HepG2 (cell line): ENCODE measurements around the gene TUBGCP6. TPM values are rescaled to one million over a fixed set of nuclear protein-coding genes. Genes with fewer than 3 reads are reported as not detected.

ENCODE experiments used
- ARNT2 ChIP-seq: sonication (generic); formaldehyde crosslinking; IDR thresholded peaks from 2 replicates; pipeline ENCODE4 v1.8.0; 2022; ENCODE audit warnings: mild to moderate bottlenecking, low read depth, missing genetic modification reagents, moderate library complexity
- ATF7-NPFF ChIP-seq: sonication (generic); formaldehyde crosslinking; IDR thresholded peaks from 2 replicates; pipeline ENCODE4 v1.8.1; 2023; ENCODE audit warnings: mild to moderate bottlenecking, low read depth, missing genetic modification reagents, moderate library complexity
- CEBPG ChIP-seq: IDR thresholded peaks from 2 replicates; pipeline ENCODE4 v1.6.1; 2016
- DPF2 ChIP-seq: sonication (generic); formaldehyde crosslinking; IDR thresholded peaks from 2 replicates; pipeline ENCODE4 v1.4.0; 2020; ENCODE audit warnings: mild to moderate bottlenecking, low read depth, missing genetic modification reagents, borderline replicate concordance
- GATAD1 ChIP-seq: IDR thresholded peaks from 2 replicates; pipeline ENCODE4 v1.6.1; 2016; ENCODE audit warnings: missing genetic modification reagents, missing compliant biosample characterization
- HDAC2 ChIP-seq: sonication (generic); formaldehyde crosslinking; IDR thresholded peaks from 2 replicates; pipeline ENCODE4 v1.4.0; 2020; ENCODE audit warnings: missing genetic modification reagents
- KAT8 ChIP-seq: IDR thresholded peaks from 2 replicates; pipeline ENCODE4 v1.6.1; 2016; ENCODE audit warnings: missing genetic modification reagents, missing compliant biosample characterization
- KDM5B ChIP-seq: sonication (generic); formaldehyde crosslinking; IDR thresholded peaks from 2 replicates; pipeline ENCODE4 v1.4.0; 2020; ENCODE audit warnings: missing genetic modification reagents, mild to moderate bottlenecking, borderline replicate concordance
- MED13 ChIP-seq: sonication (generic); formaldehyde crosslinking; IDR thresholded peaks from 2 replicates; pipeline ENCODE4 v1.5.0; 2020; ENCODE audit warnings: missing genetic modification reagents
- NFATC3 ChIP-seq: sonication (generic); formaldehyde crosslinking; IDR thresholded peaks from 2 replicates; pipeline ENCODE4 v1.5.1; 2020; ENCODE audit warnings: mild to moderate bottlenecking, missing genetic modification reagents
- RBAK ChIP-seq: sonication (generic); formaldehyde crosslinking; IDR thresholded peaks from 2 replicates; pipeline ENCODE4 v1.5.1; 2020; ENCODE audit warnings: mild to moderate bottlenecking, missing genetic modification reagents
- RNF2 ChIP-seq: fragments of 450-650 bp; conservative IDR thresholded peaks from 2 replicates; pipeline ENCODE4 v1.6.1; 2016; ENCODE audit warnings: low read depth
- SPEN ChIP-seq: sonication (generic); formaldehyde crosslinking; IDR thresholded peaks from 2 replicates; pipeline ENCODE4 v1.5.1; 2020; ENCODE audit warnings: low read depth, mild to moderate bottlenecking, missing genetic modification reagents
- TSC22D2 ChIP-seq: sonication (generic); formaldehyde crosslinking; IDR thresholded peaks from 2 replicates; pipeline ENCODE4 v1.5.1; 2020; ENCODE audit warnings: missing genetic modification reagents, mild to moderate bottlenecking, borderline replicate concordance
- ZBTB7A ChIP-seq: sonication (generic); formaldehyde crosslinking; IDR thresholded peaks from 2 replicates; pipeline ENCODE4 v1.8.0; 2022; ENCODE audit warnings: mild to moderate bottlenecking, missing genetic modification reagents
- ZFP1 ChIP-seq: IDR thresholded peaks from 2 replicates; pipeline ENCODE4 v1.6.1; 2016
- ZHX1 ChIP-seq: sonication (generic); formaldehyde crosslinking; IDR thresholded peaks from 2 replicates; pipeline ENCODE4 v1.8.1; 2022; ENCODE audit warnings: low read depth, mild to moderate bottlenecking, missing genetic modification reagents
- ZMYM3 ChIP-seq: sonication (generic); formaldehyde crosslinking; IDR thresholded peaks from 2 replicates; pipeline ENCODE4 v1.5.1; 2020; ENCODE audit warnings: mild to moderate bottlenecking, missing genetic modification reagents
- ZNF253 ChIP-seq: sonication (generic); formaldehyde crosslinking; IDR thresholded peaks from 2 replicates; pipeline ENCODE4 v1.8.0; 2022; ENCODE audit warnings: mild to moderate bottlenecking, missing genetic modification reagents, borderline replicate concordance
- ZNF343 ChIP-seq: sonication (generic); formaldehyde crosslinking; IDR thresholded peaks from 2 replicates; pipeline ENCODE4 v1.4.0; 2020; ENCODE audit warnings: mild to moderate bottlenecking, missing genetic modification reagents
- ZNF512B ChIP-seq: sonication (generic); formaldehyde crosslinking; IDR thresholded peaks from 2 replicates; pipeline ENCODE4 v1.5.1; 2020; ENCODE audit warnings: missing genetic modification reagents, mild to moderate bottlenecking, borderline replicate concordance
- ZNF652 ChIP-seq: IDR thresholded peaks from 2 replicates; pipeline ENCODE4 v1.6.1; 2016; ENCODE audit warnings: low read depth, borderline replicate concordance
- ZNF704 ChIP-seq: sonication (generic); formaldehyde crosslinking; IDR thresholded peaks from 2 replicates; pipeline ENCODE4 v1.8.1; 2023; ENCODE audit warnings: mild to moderate bottlenecking, inconsistent platforms, moderate library complexity, missing genetic modification reagents, borderline replicate concordance
- ZNF878 ChIP-seq: sonication (generic); formaldehyde crosslinking; IDR thresholded peaks from 2 replicates; pipeline ENCODE4 v1.8.1; 2023; ENCODE audit warnings: mild to moderate bottlenecking, missing genetic modification reagents, moderate library complexity
- polyA plus RNA-seq, 8 experiments: library from polyadenylated mRNA; depleted of rRNA in 3 of 8; stranded (reverse) in 7 of 8; unstranded in 1 of 8; fragments of >200 nt; fragmentation: Illumina TruSeq in 4 of 8; extraction: Trizol in 4 of 8; gene quantifications; 2 replicates each; pipeline versions ENCODE4 v1.2.1 to v1.2.3, GENCODE V29; 2011 to 2016; ENCODE audit warnings: low read depth in 4 of 8, missing spikeins in 1 of 8, mixed read lengths in 1 of 8; ENCODE audit not compliant: insufficient read depth in 1 of 8
- total RNA-seq, 5 experiments: library from RNA; depleted of rRNA; stranded (reverse); fragments of >200 nt; fragmentation: Illumina TruSeq; extraction: Trizol; gene quantifications; 2 replicates each; pipeline ENCODE4 v1.2.3, GENCODE V29; 2016; ENCODE audit warnings: low read depth in 1 of 5

The TUBGCP6 gene
- total and polyA plus RNA-seq, 2 of the 13 experiments (the other 11 are each of a cell fraction or from before 2014, with no cell fraction given): 14.6 to 15.7 TPM

- TF ChIP-seq SPEN (CRISPR knock-in tag): 0 out of 2 replicates have a peak, but pooled peaks have one; percentile 36
- TF ChIP-seq ZNF343 (CRISPR knock-in tag): no peak
- TF ChIP-seq TSC22D2: peak; percentile 95
- TF ChIP-seq ZNF253 (CRISPR knock-in tag): no peak
- no peak for TF ChIP-seq ZMYM3
- 0 out of 2 replicates have a peak, but pooled peaks have one; percentile 42 for TF ChIP-seq ZNF878 (CRISPR knock-in tag)
- TF ChIP-seq ATF7-NPFF (CRISPR knock-in tag): peak; percentile 66; the same call in 1 of the 2 replicates
- no peak for TF ChIP-seq CEBPG (CRISPR knock-in tag)
- TF ChIP-seq KAT8: peak; percentile 42; the same call in 1 of the 2 replicates
- TF ChIP-seq ZBTB7A: no peak
- TF ChIP-seq MED13 (CRISPR knock-in tag): 0 out of 2 replicates have a peak, but pooled peaks have one; percentile 63
- peak; percentile 86 for TF ChIP-seq ARNT2 (CRISPR knock-in tag)
- TF ChIP-seq RBAK: no peak
- no peak for TF ChIP-seq RNF2
- TF ChIP-seq KDM5B: peak; percentile 81
- peak; percentile 72; the same call in 1 of the 2 replicates for TF ChIP-seq HDAC2 (CRISPR knock-in tag)
- TF ChIP-seq ZNF512B (CRISPR knock-in tag): no peak
- TF ChIP-seq DPF2 (CRISPR knock-in tag): no peak
- TF ChIP-seq NFATC3 (CRISPR knock-in tag): no peak
- no peak for TF ChIP-seq ZFP1 (CRISPR knock-in tag)
- no peak for TF ChIP-seq ZHX1 (CRISPR knock-in tag)
- 0 out of 2 replicates have a peak, but pooled peaks have one; percentile 75 for TF ChIP-seq ZNF704
- peak; percentile 76 for TF ChIP-seq GATAD1
- no peak for TF ChIP-seq ZNF652 (CRISPR knock-in tag)
These were observed 26.0 kb upstream of the TUBGCP6 start (continued) for GRCh38 chr22:50270666-50271394.
